HepG2 (cell line): ENCODE data around the gene ANO10. TPM values are rescaled to one million over a fixed set of nuclear protein-coding genes. Genes with fewer than 3 reads are reported as not detected.

Experiments used
- ATAC-seq: fragments of 200-7000 bp; cut with Tn5 transposase; 3 replicates; pipeline ENCODE4 v1.9.1; 2020; ENCODE audit warnings: mild to moderate bottlenecking, moderate library complexity
- BruUV-seq: library from RNA; stranded (reverse); fragments of 400-500 nt; replicated peaks from 2 replicates; lab custom pipeline; 2021; lab: Mats Ljungman, UMichigan
- CTCF ChIA-PET: fragments of 300-600 bp; formaldehyde crosslinking; extraction: SDS; loops from one replicate; lab custom pipeline; 2021; ENCODE audit warnings: low total read pairs, inconsistent platforms, low intra/inter-chr PET ratio; lab: Yijun Ruan, JAX
- POLR2A ChIA-PET: fragments of 350-600 bp; sonication (Branson Sonifier 250); formaldehyde crosslinking; loops from one replicate; lab custom pipeline; 2020; ENCODE audit warnings: antibody characterized with exemption, inconsistent platforms; lab: Yijun Ruan, JAX
- DNase-seq: peaks from one replicate; pipeline ENCODE4 v3.0.0-alpha.2; 2015; ENCODE audit warnings: low spot score
- FAIRE-seq: peaks from 3 replicates; lab custom pipeline; 2011; peaks lifted over from hg19 to GRCh38; lab: Jason Lieb, UNC
- H2AFZ ChIP-seq: one replicate; pipeline ENCODE4 v1.6.1; 2011; ENCODE audit warnings: low read length, inconsistent platforms
- H3K27ac ChIP-seq: fragments of 300-600 bp; 3 replicates; pipeline ENCODE4 v1.8.0; 2011; ENCODE audit warnings: mixed run types, mild to moderate bottlenecking, mixed read lengths, low read length, inconsistent platforms; ENCODE audit not compliant: insufficient read depth; ENCODE audit errors: extremely low read length
- H3K27me3 ChIP-seq, 2 experiments: fragments of 200-600 bp in 1 of 2; 2 replicates in 1 of 2; 3 replicates in 1 of 2; pipeline versions ENCODE4 v1.6.0 to v1.8.0; 2011; ENCODE audit warnings: low read length in 2 of 2, mild to moderate bottlenecking in 2 of 2, moderate library complexity in 2 of 2, inconsistent platforms in 1 of 2; ENCODE audit not compliant: insufficient read depth in 2 of 2, control insufficient read depth in 1 of 2
- H3K36me3 ChIP-seq, 2 experiments: fragments of 200-600 bp in 1 of 2; replicated peaks in 1 of 2; 2 replicates in 1 of 2; 3 replicates in 1 of 2; pipeline versions ENCODE4 v1.5.1 to v1.8.0; 2011; ENCODE audit warnings: low read length in 2 of 2, inconsistent platforms in 1 of 2; ENCODE audit not compliant: insufficient read depth in 2 of 2, control insufficient read depth in 1 of 2
- H3K4me1 ChIP-seq: 2 replicates; pipeline ENCODE4 v1.5.1; 2012; ENCODE audit warnings: low read length, inconsistent platforms; ENCODE audit not compliant: insufficient read depth
- H3K4me2 ChIP-seq: 2 replicates; pipeline ENCODE4 v1.6.0; 2011; ENCODE audit warnings: low read depth, low read length, inconsistent platforms
- H3K4me3 ChIP-seq, 3 experiments: fragments of 200-600 bp in 1 of 3; sonication (generic), shearing (Covaris generic) in 1 of 3; replicated peaks in 1 of 3; 2 replicates each; pipeline ENCODE4 v1.5.1; 2011 to 2016; ENCODE audit warnings: low read length in 3 of 3, inconsistent platforms in 2 of 3, low read depth in 2 of 3, mild to moderate bottlenecking in 2 of 3, control low read depth in 1 of 3, mixed read lengths in 1 of 3; ENCODE audit not compliant: insufficient read depth in 1 of 3
- H3K79me2 ChIP-seq: one replicate; pipeline ENCODE4 v1.6.1; 2011; ENCODE audit warnings: low read length, inconsistent platforms; ENCODE audit not compliant: insufficient read depth
- H3K9ac ChIP-seq: 2 replicates; pipeline ENCODE4 v1.6.0; 2011; ENCODE audit warnings: mild to moderate bottlenecking, low read depth, low read length, inconsistent platforms; ENCODE audit not compliant: insufficient read depth
- H3K9me3 ChIP-seq: 2 replicates; pipeline ENCODE4 v1.5.1; 2012; ENCODE audit warnings: mild to moderate bottlenecking, low read length
- H4K20me1 ChIP-seq: 2 replicates; pipeline ENCODE4 v1.6.0; 2011; ENCODE audit warnings: inconsistent platforms, mild to moderate bottlenecking, low read length, moderate library complexity; ENCODE audit not compliant: insufficient read depth
- DNMT3B ChIP-seq: conservative IDR thresholded peaks from 2 replicates; pipeline ENCODE4 v1.6.1; 2016; ENCODE audit warnings: missing biosample characterization, control low read depth
- FOXP4 ChIP-seq: sonication (generic); formaldehyde crosslinking; IDR thresholded peaks from 2 replicates; pipeline ENCODE4 v1.4.0; 2020; ENCODE audit warnings: missing genetic modification reagents
- IRX3 ChIP-seq: sonication (generic); formaldehyde crosslinking; IDR thresholded peaks from 2 replicates; pipeline ENCODE4 v1.8.1; 2023; ENCODE audit warnings: mild to moderate bottlenecking, low read depth, missing genetic modification reagents, borderline replicate concordance
- LBX2 ChIP-seq: sonication (generic); formaldehyde crosslinking; IDR thresholded peaks from 2 replicates; pipeline ENCODE4 v1.5.0; 2020; ENCODE audit warnings: missing genetic modification reagents, mild to moderate bottlenecking, borderline replicate concordance
- STAT5B ChIP-seq: sonication (generic); formaldehyde crosslinking; IDR thresholded peaks from 2 replicates; pipeline ENCODE4 v1.4.0; 2020; ENCODE audit warnings: missing genetic modification reagents
- ZBTB7A ChIP-seq: sonication (generic); formaldehyde crosslinking; IDR thresholded peaks from 2 replicates; pipeline ENCODE4 v1.8.0; 2022; ENCODE audit warnings: mild to moderate bottlenecking, missing genetic modification reagents
- ZGPAT ChIP-seq: IDR thresholded peaks from 2 replicates; pipeline ENCODE4 v1.6.1; 2016; ENCODE audit warnings: mild to moderate bottlenecking
- ZIK1 ChIP-seq: sonication (generic); formaldehyde crosslinking; IDR thresholded peaks from 2 replicates; pipeline ENCODE4 v1.5.0; 2020; ENCODE audit warnings: mild to moderate bottlenecking, low read depth, missing genetic modification reagents, borderline replicate concordance
- ZNF547 ChIP-seq: sonication (generic); formaldehyde crosslinking; IDR thresholded peaks from 2 replicates; pipeline ENCODE4 v1.5.1; 2020; ENCODE audit warnings: mild to moderate bottlenecking, missing genetic modification reagents
- ZNF576 ChIP-seq: sonication (generic); formaldehyde crosslinking; IDR thresholded peaks from 2 replicates; pipeline ENCODE4 v1.4.0; 2020; ENCODE audit warnings: mild to moderate bottlenecking, missing genetic modification reagents
- ZUFSP ChIP-seq: sonication (generic); formaldehyde crosslinking; IDR thresholded peaks from 2 replicates; pipeline ENCODE4 v1.9.0; 2021; ENCODE audit warnings: missing genetic modification reagents, mild to moderate bottlenecking, borderline replicate concordance
- WGBS: methylation state at CpG from one replicate; pipeline ENCODE4 v1.1.6; 2017; ENCODE audit warnings: low lambda C conversion rate; 5-methylcytosine and 5-hydroxymethylcytosine counted together
- in situ Hi-C: cut with HindIII; loops from 2 replicates; pipeline ENCODE4 v1.10.0; 2017; ENCODE audit warnings: low pct_unique_long_range_greater_than_20kb; ENCODE audit not compliant: extremely low pct_ligation_motif_present
- intact Hi-C: fragments of 100-400 bp; cut with micrococcal nuclease; formaldehyde crosslinking; loops from one replicate; pipeline ENCODE4 v1.10.0; 2022; ENCODE audit not compliant: unreplicated experiment
- polyA plus RNA-seq, 8 experiments: library from polyadenylated mRNA; depleted of rRNA in 3 of 8; stranded (reverse) in 7 of 8; unstranded in 1 of 8; fragments of >200 nt; fragmentation: Illumina TruSeq in 4 of 8; extraction: Trizol in 4 of 8; gene quantifications; 2 replicates each; pipeline versions ENCODE4 v1.2.1 to v1.2.3, GENCODE V29; 2011 to 2016; ENCODE audit warnings: low read depth in 4 of 8, missing spikeins in 1 of 8, mixed read lengths in 1 of 8; ENCODE audit not compliant: insufficient read depth in 1 of 8
- total RNA-seq, 5 experiments: library from RNA; depleted of rRNA; stranded (reverse); fragments of >200 nt; fragmentation: Illumina TruSeq; extraction: Trizol; gene quantifications; 2 replicates each; pipeline ENCODE4 v1.2.3, GENCODE V29; 2016; ENCODE audit warnings: low read depth in 1 of 5

Gene ANO10
- total and polyA plus RNA-seq, 2 of the 13 experiments (the other 11 are each of a cell fraction or from before 2014, with no cell fraction given): 10.4 to 13.1 TPM

- FAIRE-seq (no peak), ATAC-seq (no peak), DNase-seq (no peak)
- Histone ChIP-seq H3K9ac (no peak overlapping the region), H3K27ac (no peak overlapping the region), H3K27me3 (no peaks in the 10 kb centered on the region), H2AFZ (no peak overlapping the region), H3K4me3 (no peak overlapping the region), H4K20me1 (no peaks in the 10 kb centered on the region), H3K79me2 (no peaks in the 10 kb centered on the region), H3K36me3 (no peaks in the 10 kb centered on the region), H3K4me2 (no peak overlapping the region), H3K9me3 (no peaks in the 10 kb centered on the region), H3K4me1 (peaks cover 12% of the 10 kb centered on the region)
- POLR2A ChIA-PET: no interaction called here
- no peak for TF ChIP-seq ZUFSP (CRISPR knock-in tag)
- no peak for TF ChIP-seq ZNF547 (CRISPR knock-in tag)
- intact Hi-C loops (no loop called here), in situ Hi-C loops (no loop called here)
- CTCF ChIA-PET: no interaction called here
- BruUV-seq: no TSS peak
Measured at GRCh38 chr3:43629257-43629656, 7.4 kb upstream of the ANO10 start.

GRCh38 chr3:43627360-43627759, 5.5 kb upstream of the ANO10 start:
- H3K4me1 ChIP-seq: peaks cover 25% of the 10 kb centered on the region
- 7% methylated on average over 2 of the region's 2 CpGs for WGBS
- no peak overlapping the region for H3K4me3 ChIP-seq
- no peaks in the 10 kb centered on the region for H3K36me3 ChIP-seq
- in situ Hi-C loops: no loop called here
- H4K20me1 ChIP-seq: no peaks in the 10 kb centered on the region
- CTCF ChIA-PET: no interaction called here
- H3K27me3 ChIP-seq: no peaks in the 10 kb centered on the region
- no peaks in the 10 kb centered on the region for H3K9me3 ChIP-seq
- no peak for DNase-seq
- TF ChIP-seq IRX3 (CRISPR knock-in tag) (no peak), DNMT3B (CRISPR knock-in tag) (no peak), ZGPAT (no peak), ZNF576 (no peak), STAT5B (CRISPR knock-in tag) (no peak), ZBTB7A (CRISPR knock-in tag) (no peak), ZIK1 (CRISPR knock-in tag) (no peak), FOXP4 (CRISPR knock-in tag) (no peak), LBX2 (CRISPR knock-in tag) (no peak)
- TF ChIP-seq, all 625 proteins: peak for 0
- H3K4me2 ChIP-seq: no peak overlapping the region
- no peak for FAIRE-seq
- no TSS peak for BruUV-seq
- H3K79me2 ChIP-seq: no peaks in the 10 kb centered on the region
- ATAC-seq: no peak
- no peak overlapping the region for H3K9ac ChIP-seq
- intact Hi-C loops: no loop called here
- H2AFZ ChIP-seq: no peak overlapping the region
- POLR2A ChIA-PET: no interaction called here
- no peak overlapping the region for H3K27ac ChIP-seq
